NCI-H2107 treated with DMSO at 0.1 percent for 48 hours (cell line): Measurements from ENCODE around the gene KCNIP1.
"Not testable (repeated sequence)": the region's sequence is repeated elsewhere in the genome, so short reads cannot be mapped to it uniquely, and the experiment has no call there.

Experiments
- DNase-seq: peaks from one replicate; lab custom pipeline; 2025; ENCODE audit not compliant: unreplicated experiment; lab: John Stamatoyannopoulos, UW

KCNIP1 gene

GRCh38 chr5:170534941-170535340 is 31.1 kb downstream of the KCNIP1 start:
- DNase-seq, result no peak

GRCh38 chr5:170536525-170536924 is 32.7 kb downstream of the KCNIP1 start:
- peak; percentile 11 for DNase-seq

GRCh38 chr5:170537451-170538095 is 33.8 kb downstream of the KCNIP1 start:
- no peak for DNase-seq

GRCh38 chr5:170538096-170538465 is 34.3 kb downstream of the KCNIP1 start:
- no peak for DNase-seq

GRCh38 chr5:170538696-170539586 is 35.1 kb downstream of the KCNIP1 start:
- DNase-seq, result no peak

GRCh38 chr5:170540271-170540670 is 36.5 kb downstream of the KCNIP1 start:
- no peak for DNase-seq

GRCh38 chr5:170541146-170541769 is 37.4 kb downstream of the KCNIP1 start:
- DNase-seq, result no peak

- no peak for DNase-seq
Measured at GRCh38 chr5:170542691-170543293, 39.0 kb downstream of the KCNIP1 start.

- no peak for DNase-seq
Measured at GRCh38 chr5:170545313-170545712, 41.5 kb downstream of the KCNIP1 start.

GRCh38 chr5:170545811-170546210 is 42.0 kb downstream of the KCNIP1 start:
- no peak for DNase-seq

GRCh38 chr5:170546282-170546681 is 42.5 kb downstream of the KCNIP1 start:
- DNase-seq, result no peak

- DNase-seq, result not testable (repeated sequence)
Measured at GRCh38 chr5:170550382-170550781, 46.6 kb downstream of the KCNIP1 start.

- no peak for DNase-seq
Measured at GRCh38 chr5:170551076-170551475, 47.3 kb downstream of the KCNIP1 start.

GRCh38 chr5:170551622-170552021 is 47.8 kb downstream of the KCNIP1 start:
- no peak for DNase-seq

- no peak for DNase-seq
Measured at GRCh38 chr5:170552621-170553115, 48.8 kb downstream of the KCNIP1 start.

GRCh38 chr5:170553218-170553617 is 49.4 kb downstream of the KCNIP1 start:
- no peak for DNase-seq

- peak; percentile 16 for DNase-seq
Measured at GRCh38 chr5:170554521-170555267, 50.9 kb downstream of the KCNIP1 start.

GRCh38 chr5:170557314-170557713 is 53.5 kb downstream of the KCNIP1 start:
- DNase-seq, result no peak

GRCh38 chr5:170559296-170559695 is 55.5 kb downstream of the KCNIP1 start:
- no peak for DNase-seq

- no peak for DNase-seq
Measured at GRCh38 chr5:170560938-170561337, 57.1 kb downstream of the KCNIP1 start.
